Esophagus (tissue), 2 donors: ENCODE data around the gene RPP25L. TPM values are rescaled to one million over a fixed set of nuclear protein-coding genes. Genes with fewer than 3 reads are reported as not detected.

ENCODE experiments used
- H3K27ac ChIP-seq, 2 donors: one replicate each; pipeline ENCODE4 v1.5.1; 2013; ENCODE audit warnings: low read depth in 2 of 2, mild to moderate bottlenecking in 2 of 2, inconsistent platforms in 1 of 2, low read length in 1 of 2, moderate library complexity in 1 of 2
- H3K27me3 ChIP-seq, 2 donors: one replicate each; pipeline ENCODE4 v1.6.1; 2013; ENCODE audit warnings: low read length in 2 of 2, control low read depth in 1 of 2, mild to moderate bottlenecking in 1 of 2; ENCODE audit not compliant: insufficient read depth in 2 of 2, control insufficient read depth in 1 of 2
- H3K36me3 ChIP-seq, 2 donors: one replicate each; pipeline ENCODE4 v1.6.1; 2013; ENCODE audit warnings: low read length in 1 of 2; ENCODE audit not compliant: control insufficient read depth in 2 of 2, insufficient read depth in 2 of 2
- H3K4me1 ChIP-seq, 2 donors: one replicate each; pipeline ENCODE4 v1.6.1; 2013; ENCODE audit warnings: low read length in 1 of 2; ENCODE audit not compliant: control insufficient read depth in 2 of 2, insufficient read depth in 2 of 2
- H3K4me3 ChIP-seq, 2 donors: one replicate each; pipeline ENCODE4 v1.5.1; 2013; ENCODE audit warnings: low read length in 2 of 2, mild to moderate bottlenecking in 2 of 2, low read depth in 1 of 2, moderate library complexity in 1 of 2
- H3K9me3 ChIP-seq, 2 donors: one replicate each; pipeline ENCODE4 v1.6.1; 2013; ENCODE audit warnings: mild to moderate bottlenecking in 2 of 2, low read depth in 1 of 2, low read length in 1 of 2, moderate library complexity in 1 of 2; ENCODE audit not compliant: control insufficient read depth in 2 of 2, insufficient read depth in 1 of 2
- WGBS, 2 donors: extraction: QIAGEN DNeasy Blood & Tissue Kit; methylation state at CpG; one replicate each; pipeline ENCODE4 v1.1.7; 2013; 5-methylcytosine and 5-hydroxymethylcytosine counted together
- polyA plus RNA-seq, 2 donors: library from polyadenylated mRNA; stranded (reverse); fragments of 200-250 nt; gene quantifications; one replicate each; pipeline ENCODE4 v1.2.3, GENCODE V29; 2013
- donor health status: healthy with polysubstance abuse.
- donor health status: Bipolar disorder and iron deficiency.

The RPP25L gene
- polyA plus RNA-seq, 2 donors, result 23.0 to 32.2 TPM

- H3K36me3 ChIP-seq, result no peaks in the 10 kb centered on the region
- H3K27ac ChIP-seq, result no peak overlapping the region
- H3K4me3 ChIP-seq, result no peak overlapping the region
- H3K4me1 ChIP-seq, result no peaks in the 10 kb centered on the region
- peaks cover 0 to 3% of the 10 kb centered on the region in 2 donors for H3K9me3 ChIP-seq
- 75 to 88% methylated on average over 8 of the region's 8 CpGs for WGBS, 2 donors
- peaks cover 0 to 2% of the 10 kb centered on the region in 2 donors for H3K27me3 ChIP-seq
Observed at GRCh38 chr9:34566322-34566721, 45.6 kb downstream of the RPP25L start.

- no peaks in the 10 kb centered on the region for H3K4me1 ChIP-seq
- no peaks in the 10 kb centered on the region for H3K36me3 ChIP-seq
- no peak overlapping the region for H3K27ac ChIP-seq
- WGBS, 2 donors, result 75 to 85% methylated on average over 7 to 8 of the region's 8 CpGs
- no peak overlapping the region for H3K4me3 ChIP-seq
- H3K9me3 ChIP-seq, result peaks cover 0 to 3% of the 10 kb centered on the region in 2 donors
- peaks cover 0 to 2% of the 10 kb centered on the region in 2 donors for H3K27me3 ChIP-seq
Observed at GRCh38 chr9:34565856-34566255, 46.0 kb downstream of the RPP25L start.

- 90 to 92% methylated on average over 16 of the region's 16 CpGs for WGBS, 2 donors
Observed at GRCh38 chr9:34564617-34565016, 47.3 kb downstream of the RPP25L start.

GRCh38 chr9:34563262-34563661 is 48.6 kb downstream of the RPP25L start:
- H3K27ac ChIP-seq, result no peak overlapping the region
- H3K4me1 ChIP-seq, result peaks cover 0 to 3% of the 10 kb centered on the region in 2 donors
- no peak overlapping the region for H3K4me3 ChIP-seq
- H3K9me3 ChIP-seq, result peaks cover 0 to 3% of the 10 kb centered on the region in 2 donors
- no peaks in the 10 kb centered on the region for H3K36me3 ChIP-seq
- peaks cover 0 to 2% of the 10 kb centered on the region in 2 donors for H3K27me3 ChIP-seq
- WGBS, 2 donors, result 63 to 67% methylated on average over 5 of the region's 5 CpGs

More at GRCh38 chr9:34564617-34565016, 47.3 kb downstream of the RPP25L start:
- no peak overlapping the region for H3K27ac ChIP-seq
- peaks cover 0 to 3% of the 10 kb centered on the region in 2 donors for H3K9me3 ChIP-seq
- H3K27me3 ChIP-seq, result peaks cover 0 to 2% of the 10 kb centered on the region in 2 donors
- peaks cover 0 to 3% of the 10 kb centered on the region in 2 donors for H3K4me1 ChIP-seq
- H3K36me3 ChIP-seq, result no peaks in the 10 kb centered on the region
- no peak overlapping the region for H3K4me3 ChIP-seq

GRCh38 chr9:34562135-34562745 is 49.7 kb downstream of the RPP25L start:
- Histone ChIP-seq H3K36me3 (no peaks in the 10 kb centered on the region), H3K27me3 (peaks cover 0 to 2% of the 10 kb centered on the region in 2 donors)
- WGBS, 2 donors, result 81 to 86% methylated on average over 7 of the region's 7 CpGs

GRCh38 chr9:34560599-34561214 is 51.2 kb downstream of the RPP25L start:
- WGBS, 2 donors, result 67 to 71% methylated on average over 21 of the region's 21 CpGs
- no peaks in the 10 kb centered on the region for H3K36me3 ChIP-seq
- peaks cover 0 to 3% of the 10 kb centered on the region in 2 donors for H3K9me3 ChIP-seq
- no peak overlapping the region for H3K27ac ChIP-seq
- H3K4me1 ChIP-seq, result peaks cover 0 to 3% of the 10 kb centered on the region in 2 donors
- no peak overlapping the region for H3K4me3 ChIP-seq
- peaks cover 0 to 2% of the 10 kb centered on the region in 2 donors for H3K27me3 ChIP-seq

More at GRCh38 chr9:34562135-34562745, 49.7 kb downstream of the RPP25L start:
- Histone ChIP-seq H3K4me1 (peaks cover 0 to 3% of the 10 kb centered on the region in 2 donors), H3K4me3 (no peak overlapping the region), H3K27ac (no peak overlapping the region), H3K9me3 (peaks cover 0 to 3% of the 10 kb centered on the region in 2 donors)

Other genes with a start within 250 kb of the RPP25L start
- gene MYORG, start 235.2 kb downstream of the RPP25L start, polyA plus RNA-seq, result 1 to 10 TPM; 2.5 to 3.6 TPM
- 1 to 10 TPM; 4.2 TPM for gene FAM219A, start 153.5 kb downstream of the RPP25L start, polyA plus RNA-seq
- not detected for gene DNAI1, start 153.3 kb downstream of the RPP25L start, polyA plus RNA-seq
- gene ENHO, start 89.1 kb downstream of the RPP25L start, polyA plus RNA-seq, result under 1 TPM; 0.31 to 0.39 TPM
- under 1 TPM; 0.22 to 0.54 TPM for gene CNTFR, start 22.4 kb downstream of the RPP25L start, polyA plus RNA-seq
- 100 to 1,000 TPM in 1 of 2 donors, 10 to 100 TPM in 1; 44.4 to 112 TPM for gene DCTN3, start 8.4 kb upstream of the RPP25L start, polyA plus RNA-seq
- gene ARID3C, start 17.0 kb upstream of the RPP25L start, polyA plus RNA-seq, result not detected
- 10 to 100 TPM; 42.1 to 68.5 TPM for gene SIGMAR1, start 25.7 kb upstream of the RPP25L start, polyA plus RNA-seq
- 10 to 100 TPM; 16.6 to 27.3 TPM for gene GALT, start 34.6 kb upstream of the RPP25L start, polyA plus RNA-seq
- 10 to 100 TPM in 1 of 2 donors, 1 to 10 TPM in 1; 7.1 to 10.7 TPM for gene IL11RA, start 40.1 kb upstream of the RPP25L start, polyA plus RNA-seq
- under 1 TPM; 0.16 to 0.58 TPM for gene CCL27, start 50.6 kb upstream of the RPP25L start, polyA plus RNA-seq
- 10 to 100 TPM in 1 of 2 donors, 1 to 10 TPM in 1; 2.2 to 10.5 TPM for gene CCL19, start 79.2 kb upstream of the RPP25L start, polyA plus RNA-seq
- 10 to 100 TPM; 13.2 to 50.9 TPM for gene CCL21, start 98.0 kb upstream of the RPP25L start, polyA plus RNA-seq